HG03108 (cell line): ENCODE measurements around the gene ADAMTS6.
"Not testable (repeated sequence)": the region's sequence is repeated elsewhere in the genome, so short reads cannot be mapped to it uniquely, and the experiment has no call there.

ENCODE experiments used
- ATAC-seq: cut with Tn5 transposase; IDR thresholded peaks from one replicate; pipeline ENCODE4 v1.9.1; 2021; ENCODE audit warnings: moderate library complexity; ENCODE audit not compliant: unreplicated experiment

ADAMTS6 gene

DNA sequence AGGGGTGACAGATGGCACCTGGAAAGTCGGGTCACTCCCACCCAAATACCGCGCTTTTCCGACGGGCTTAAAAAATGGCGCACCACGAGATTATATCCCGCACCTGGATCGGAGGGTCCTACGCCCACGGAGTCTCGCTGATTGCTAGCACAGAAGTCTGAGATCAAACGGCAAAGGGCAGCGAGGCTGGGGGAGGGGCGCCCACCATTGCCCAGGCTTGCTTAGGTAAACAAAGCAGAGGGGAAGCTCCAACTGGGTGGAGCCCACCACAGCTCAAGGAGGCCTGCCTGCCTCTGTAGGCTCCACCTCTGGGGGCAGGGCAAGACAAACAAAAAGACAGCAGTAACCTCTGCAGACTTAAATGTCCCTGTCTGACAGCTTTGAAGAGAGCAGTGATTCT is 111.2 kb downstream of the ADAMTS6 start:
- ATAC-seq, result not testable (repeated sequence)

GRCh38 chr5:65366655-65367054 is 115.1 kb downstream of the ADAMTS6 start:
- no peak for ATAC-seq

DNA sequence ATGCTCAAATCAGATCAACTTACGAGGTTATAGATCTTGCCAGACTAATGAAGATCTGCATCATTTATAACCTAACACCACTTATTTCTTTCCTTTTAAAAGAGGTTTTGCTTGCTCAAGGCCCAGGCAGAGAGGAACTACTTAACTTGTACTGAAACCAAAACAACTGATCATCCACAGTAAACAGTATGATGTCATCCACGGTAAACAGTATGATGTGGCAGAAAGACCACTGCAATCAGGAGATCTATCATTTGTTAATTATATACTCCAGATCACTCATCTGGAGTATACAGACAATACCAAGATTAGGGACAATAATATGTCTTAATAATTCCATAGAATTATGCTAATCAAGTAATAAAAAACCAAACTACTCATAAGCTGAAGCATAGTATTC is 116.8 kb downstream of the ADAMTS6 start:
- ATAC-seq, result no peak

- no peak for ATAC-seq
These were observed 118.2 kb downstream of the ADAMTS6 start for GRCh38 chr5:65363499-65363898.

GRCh38 chr5:65359981-65360380 is 121.7 kb downstream of the ADAMTS6 start:
- no peak for ATAC-seq

DNA sequence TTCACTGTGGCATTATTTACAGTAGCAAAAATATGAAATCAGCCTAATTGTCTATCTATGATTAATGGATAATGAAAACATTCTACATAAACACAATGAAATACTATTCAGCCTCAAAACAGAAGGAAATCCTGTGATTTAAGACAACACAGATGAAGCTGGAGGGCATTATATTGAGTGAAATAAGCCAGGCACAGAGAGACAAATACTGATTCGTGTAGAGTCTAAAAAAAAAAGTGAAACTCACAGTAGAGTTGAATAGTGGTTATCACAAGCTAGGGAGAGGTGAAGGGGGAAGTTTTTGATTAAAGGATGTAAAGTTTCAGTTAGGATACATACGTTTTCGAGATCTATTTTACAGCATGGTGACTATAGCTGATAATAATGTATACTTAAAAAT is 122.2 kb downstream of the ADAMTS6 start:
- ATAC-seq, result no peak

- ATAC-seq, result no peak
These were observed 125.4 kb downstream of the ADAMTS6 start for GRCh38 chr5:65356274-65356673.

- no peak for ATAC-seq
These were observed 126.4 kb downstream of the ADAMTS6 start for GRCh38 chr5:65355301-65355700.

DNA sequence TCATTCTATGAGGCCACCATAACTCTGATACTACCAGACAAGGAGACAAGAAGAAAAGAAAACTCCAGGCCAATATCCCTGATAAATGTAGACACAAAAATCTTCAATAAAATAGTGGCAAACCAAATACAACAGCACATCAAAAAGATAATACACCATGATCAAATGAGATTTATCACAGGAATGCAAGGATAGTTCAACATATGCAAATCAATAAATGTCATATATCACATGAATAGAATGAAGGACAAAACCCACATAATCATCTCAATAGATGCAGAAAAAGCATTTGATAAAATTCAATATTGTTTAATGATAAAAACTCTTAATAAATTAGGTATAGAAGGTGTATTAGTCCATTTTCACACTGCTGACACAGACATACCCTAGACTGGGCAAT is 139.9 kb downstream of the ADAMTS6 start:
- ATAC-seq, result no peak

- no peak for ATAC-seq
These were observed 143.0 kb downstream of the ADAMTS6 start for GRCh38 chr5:65338606-65339151.

DNA sequence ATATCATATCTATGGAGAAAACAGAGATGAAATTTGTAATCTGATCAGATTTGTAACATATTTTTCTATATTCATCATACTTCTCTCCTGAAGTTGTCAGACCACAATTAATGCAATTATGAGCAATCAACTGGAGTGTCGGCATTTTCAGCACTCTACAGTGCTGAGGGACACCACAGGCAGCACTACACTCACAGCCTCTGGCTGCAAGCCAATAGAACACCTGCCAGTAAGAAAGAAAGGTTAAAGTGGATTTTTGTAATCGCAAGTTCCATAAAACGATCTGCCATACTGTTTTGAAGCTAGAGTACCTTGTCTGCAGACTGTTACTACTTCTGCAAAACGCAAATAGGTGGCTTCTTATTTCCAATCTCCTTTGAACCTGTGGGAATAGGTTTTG is 147.6 kb downstream of the ADAMTS6 start:
- no peak for ATAC-seq

DNA sequence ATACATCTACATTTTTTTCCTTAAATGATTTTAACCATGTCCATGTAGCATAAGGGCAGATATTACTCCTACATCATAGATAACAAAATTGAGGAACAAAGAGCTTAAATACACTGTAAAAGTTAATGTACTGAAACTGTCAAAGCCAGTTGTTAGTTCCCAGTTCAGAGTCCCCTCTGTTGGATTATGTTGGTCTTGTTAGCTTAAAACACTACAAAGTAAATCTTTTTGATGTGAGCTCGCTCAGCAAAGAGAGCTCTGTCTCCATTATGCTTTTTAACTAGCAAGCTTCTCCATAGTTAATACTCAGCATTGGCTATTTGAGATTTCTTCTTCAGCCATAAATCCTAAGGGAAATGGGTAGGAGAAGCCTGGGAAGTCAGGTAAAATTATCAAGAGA is 149.1 kb downstream of the ADAMTS6 start:
- no peak for ATAC-seq

DNA sequence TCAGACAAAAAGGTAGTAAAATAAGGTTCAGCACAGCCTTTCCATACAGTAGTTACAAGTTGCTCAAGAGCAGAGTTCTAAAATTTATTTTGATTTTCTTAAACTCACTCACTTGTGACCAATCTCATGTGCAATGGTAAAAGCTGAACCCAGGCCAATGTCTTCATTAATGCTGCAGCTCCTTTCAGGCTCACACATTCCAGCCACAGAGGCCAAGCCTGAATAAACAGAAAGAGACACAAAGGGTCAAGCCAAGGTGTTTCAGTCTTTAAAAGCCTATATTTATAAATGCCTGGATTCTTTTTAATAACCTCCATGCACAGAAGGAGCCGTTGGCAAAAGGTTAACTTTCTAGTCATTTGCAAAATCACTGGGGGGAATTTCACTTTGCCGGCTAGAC is 152.5 kb downstream of the ADAMTS6 start:
- ATAC-seq, result no peak

DNA sequence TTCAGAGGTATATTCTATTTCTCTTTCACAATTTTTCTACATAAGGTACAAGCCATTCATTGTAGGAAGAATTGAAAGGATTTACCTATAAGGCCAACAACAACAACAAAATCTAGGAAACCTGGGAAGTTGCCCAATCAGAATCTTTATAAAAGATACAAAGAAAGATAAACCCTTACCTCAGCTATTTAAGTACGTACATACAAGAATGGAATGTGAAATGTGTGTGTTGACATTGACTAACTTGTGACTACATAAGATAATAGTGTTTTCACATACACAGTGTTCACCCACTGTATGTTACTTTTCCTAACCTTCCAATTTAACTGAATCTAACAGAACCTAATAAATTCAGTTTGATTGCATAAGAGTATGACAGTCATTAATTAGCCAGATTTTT is 154.1 kb downstream of the ADAMTS6 start:
- ATAC-seq, result no peak

- ATAC-seq, result no peak
These were observed 154.8 kb downstream of the ADAMTS6 start for GRCh38 chr5:65326922-65327321.

DNA sequence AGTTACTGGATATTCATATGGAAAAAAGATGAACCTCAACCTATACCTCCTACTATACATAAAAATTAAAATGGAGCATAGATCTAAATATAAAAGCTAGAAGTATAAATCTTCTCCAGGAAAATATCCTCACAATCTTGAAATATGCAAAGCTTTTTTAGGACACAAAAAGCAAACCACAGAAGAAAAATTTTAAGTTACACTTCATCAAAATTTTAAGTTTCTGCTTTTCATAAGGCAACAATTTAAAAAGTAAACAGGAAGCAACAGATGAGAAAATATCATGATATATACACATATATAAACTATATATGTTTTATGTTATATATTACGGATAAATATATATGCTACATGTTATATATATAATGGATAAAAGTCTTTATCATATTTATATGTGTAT is 157.5 kb downstream of the ADAMTS6 start:
- ATAC-seq, result no peak

- ATAC-seq, result not testable (repeated sequence)
These were observed 161.0 kb downstream of the ADAMTS6 start for GRCh38 chr5:65320704-65321103.

- no peak for ATAC-seq
These were observed 161.5 kb downstream of the ADAMTS6 start for GRCh38 chr5:65320250-65320649.

DNA sequence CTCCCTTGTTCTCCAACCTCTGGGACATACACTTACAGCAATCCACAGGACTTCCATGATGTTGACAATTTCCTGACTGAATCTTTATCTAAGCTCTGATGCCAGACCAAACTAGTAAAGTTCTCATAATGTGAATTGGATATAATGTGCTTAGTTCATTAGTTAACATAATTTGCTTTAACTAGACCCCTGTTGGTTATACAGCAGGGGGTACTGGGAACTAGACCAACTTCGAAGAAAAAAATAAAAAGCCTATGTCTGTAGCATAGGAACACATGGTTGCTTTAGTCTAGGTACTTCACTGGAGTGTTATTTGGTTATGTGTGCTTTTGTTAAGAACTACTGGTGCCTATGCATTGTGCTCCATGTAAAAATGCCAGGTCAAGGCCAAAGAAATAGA is 173.8 kb downstream of the ADAMTS6 start:
- ATAC-seq, result no peak

DNA sequence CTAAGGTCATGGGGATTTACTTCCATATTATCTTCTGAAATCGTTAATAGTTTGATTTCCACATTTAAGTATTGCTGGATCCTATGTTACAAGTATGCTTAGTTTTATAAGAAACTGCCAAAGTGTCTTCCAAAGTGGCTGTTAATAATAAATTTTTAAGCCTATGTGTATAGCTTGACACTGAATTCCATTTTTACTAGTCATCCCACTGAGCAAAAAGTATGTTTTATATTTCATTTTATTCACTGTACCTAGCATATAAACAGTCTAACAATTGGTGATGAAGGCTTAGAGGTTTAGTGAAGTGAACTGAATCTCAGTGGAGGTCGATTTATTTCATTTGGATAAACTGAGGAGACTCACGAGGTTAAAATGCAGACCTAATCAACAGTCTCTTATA is 174.6 kb downstream of the ADAMTS6 start:
- no peak for ATAC-seq

DNA sequence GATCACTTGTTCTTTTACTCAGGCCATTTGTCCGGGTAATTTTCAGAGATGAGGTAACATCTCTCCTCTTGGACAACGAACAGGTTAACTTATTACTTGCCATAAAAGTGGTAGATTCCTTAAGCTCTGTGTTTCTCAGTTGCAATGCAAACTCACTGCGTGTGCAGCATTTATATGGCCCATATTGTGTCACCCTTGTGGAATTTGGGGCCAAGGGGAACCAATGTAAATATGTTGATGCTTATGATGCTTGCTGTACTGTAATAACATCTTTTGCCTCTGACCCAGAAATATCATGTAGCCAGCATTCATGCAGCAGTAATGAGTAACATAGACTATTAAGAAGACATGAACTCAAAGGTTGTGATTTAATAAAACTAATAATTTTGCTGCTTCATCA is 175.8 kb downstream of the ADAMTS6 start:
- ATAC-seq, result no peak

- ATAC-seq, result no peak
These were observed 181.9 kb downstream of the ADAMTS6 start for GRCh38 chr5:65299861-65300260.

GRCh38 chr5:65296067-65296466 is 185.7 kb downstream of the ADAMTS6 start:
- no peak for ATAC-seq

DNA sequence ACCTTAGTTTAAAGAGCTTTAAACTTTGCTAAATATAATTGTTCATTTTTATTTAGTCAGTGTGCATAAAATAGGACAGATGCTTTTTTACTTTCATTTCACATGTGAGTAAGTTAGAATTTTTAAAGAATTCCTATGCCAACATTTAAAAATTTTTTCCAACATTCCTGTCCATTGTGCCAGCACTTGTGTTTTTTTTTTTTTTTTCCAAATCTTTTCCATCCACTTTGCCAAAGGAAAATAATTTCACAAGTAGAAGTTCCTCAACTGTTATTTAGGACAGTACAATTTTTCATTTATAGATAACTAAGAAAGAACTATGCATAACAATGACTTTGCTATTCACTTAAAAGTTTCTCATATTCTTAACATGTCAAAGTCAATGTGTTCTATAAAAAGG is 189.5 kb downstream of the ADAMTS6 start:
- ATAC-seq, result no peak
